Small intestine (tissue), 7 donors: ENCODE data around the gene HOXB3. TPM values are rescaled to one million over a fixed set of nuclear protein-coding genes. Genes with fewer than 3 reads are reported as not detected.

ENCODE experiments used
- DNase-seq, 2 donors: peaks; one replicate each; pipeline versions ENCODE4 v3.0.0 to v3.0.0-alpha.2; 2013
- FAIRE-seq: peaks from 2 replicates; lab custom pipeline; 2012; peaks lifted over from hg19 to GRCh38; lab: Jason Lieb, UNC
- H3K27ac ChIP-seq, 3 donors: one replicate each; pipeline ENCODE4 v1.5.1; 2013; ENCODE audit warnings: low read length in 2 of 3, mild to moderate bottlenecking in 2 of 3, control low read depth in 1 of 3, inconsistent platforms in 1 of 3, low read depth in 1 of 3, moderate library complexity in 1 of 3
- H3K27me3 ChIP-seq, 3 donors: one replicate each; pipeline ENCODE4 v1.6.1; 2013; ENCODE audit warnings: low read length in 3 of 3, inconsistent platforms in 1 of 3; ENCODE audit not compliant: control insufficient read depth in 3 of 3, insufficient read depth in 3 of 3
- H3K36me3 ChIP-seq, 3 donors: one replicate each; pipeline ENCODE4 v1.6.1; 2013; ENCODE audit warnings: low read length in 3 of 3, inconsistent platforms in 1 of 3, low read depth in 1 of 3, mild to moderate bottlenecking in 1 of 3, moderate library complexity in 1 of 3; ENCODE audit not compliant: control insufficient read depth in 3 of 3, insufficient read depth in 2 of 3
- H3K4me1 ChIP-seq, 3 donors: one replicate each; pipeline ENCODE4 v1.6.1; 2013; ENCODE audit warnings: low read length in 2 of 3, inconsistent platforms in 1 of 3, low read depth in 1 of 3, mild to moderate bottlenecking in 1 of 3, moderate library complexity in 1 of 3; ENCODE audit not compliant: control insufficient read depth in 3 of 3, insufficient read depth in 2 of 3
- H3K4me3 ChIP-seq, 3 donors: one replicate each; pipeline ENCODE4 v1.5.1; 2013; ENCODE audit warnings: low read length in 3 of 3, control low read depth in 1 of 3, inconsistent platforms in 1 of 3, low read depth in 1 of 3, mild to moderate bottlenecking in 1 of 3, moderate library complexity in 1 of 3
- H3K9me3 ChIP-seq, 2 donors: one replicate each; pipeline ENCODE4 v1.6.1; 2013; ENCODE audit warnings: low read depth in 1 of 2, low read length in 1 of 2; ENCODE audit not compliant: control insufficient read depth in 2 of 2, insufficient read depth in 1 of 2
- WGBS, 3 donors: extraction: QIAGEN DNeasy Blood & Tissue Kit; methylation state at CpG; one replicate each; pipeline ENCODE4 v1.1.7; 2013; 5-methylcytosine and 5-hydroxymethylcytosine counted together
- polyA plus RNA-seq, 4 donors: library from polyadenylated mRNA; stranded (reverse) in 3 of 4; unstranded in 1 of 4; fragments of 200-250 nt in 3 of 4; fragments of 120-200 nt in 1 of 4; gene quantifications; one replicate each; pipeline versions ENCODE4 v1.2.1 to v1.2.3, GENCODE V29; 2013
- donor health status: healthy with polysubstance abuse.
- donor health status: control.
- donor health status: control.
- donor health status: Bipolar disorder and iron deficiency.
- donor health status: healthy.

HOXB3 gene
- polyA plus RNA-seq, 4 donors = 1.4 to 19.6 (median 5.7) TPM; not detected in 1

DNA sequence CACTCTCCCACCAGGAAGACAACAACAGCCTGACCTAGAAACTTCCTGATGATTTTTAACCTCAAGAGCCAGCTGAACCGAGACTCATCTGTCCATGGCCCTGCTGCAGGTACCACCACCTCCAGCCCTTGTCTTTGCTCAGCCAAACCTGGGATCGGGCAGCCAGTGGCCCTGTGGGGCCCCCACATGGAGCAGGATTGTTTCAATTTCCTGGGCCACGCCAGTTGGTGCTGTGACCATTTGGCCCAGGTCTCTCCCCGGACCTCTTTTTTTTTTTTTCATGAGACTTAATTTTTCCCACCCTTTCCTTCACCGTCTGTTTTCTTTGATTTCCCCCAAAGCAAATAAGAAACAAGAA lies 36.9 kb downstream of the HOXB3 start:
- no peaks in the 10 kb centered on the region for H3K9me3 ChIP-seq
- no peak overlapping the region for H3K4me3 ChIP-seq
- H3K27ac ChIP-seq = peak overlapping the region in 2 of 3 donors; percentile 53 to 88
- DNase-seq (peak in 1 of 2 donors; percentile 14), FAIRE-seq (no peak)
- H3K36me3 ChIP-seq = peaks cover 0 to 36% (median 0%) of the 10 kb centered on the region in 3 donors
- peaks cover 0 to 38% (median 3%) of the 10 kb centered on the region in 3 donors for H3K4me1 ChIP-seq
- peaks cover 0 to 84% (median 8%) of the 10 kb centered on the region in 3 donors for H3K27me3 ChIP-seq
- WGBS, 3 donors = 50 to 59% (median 54%) methylated on average over 5 of the region's 5 CpGs

DNA sequence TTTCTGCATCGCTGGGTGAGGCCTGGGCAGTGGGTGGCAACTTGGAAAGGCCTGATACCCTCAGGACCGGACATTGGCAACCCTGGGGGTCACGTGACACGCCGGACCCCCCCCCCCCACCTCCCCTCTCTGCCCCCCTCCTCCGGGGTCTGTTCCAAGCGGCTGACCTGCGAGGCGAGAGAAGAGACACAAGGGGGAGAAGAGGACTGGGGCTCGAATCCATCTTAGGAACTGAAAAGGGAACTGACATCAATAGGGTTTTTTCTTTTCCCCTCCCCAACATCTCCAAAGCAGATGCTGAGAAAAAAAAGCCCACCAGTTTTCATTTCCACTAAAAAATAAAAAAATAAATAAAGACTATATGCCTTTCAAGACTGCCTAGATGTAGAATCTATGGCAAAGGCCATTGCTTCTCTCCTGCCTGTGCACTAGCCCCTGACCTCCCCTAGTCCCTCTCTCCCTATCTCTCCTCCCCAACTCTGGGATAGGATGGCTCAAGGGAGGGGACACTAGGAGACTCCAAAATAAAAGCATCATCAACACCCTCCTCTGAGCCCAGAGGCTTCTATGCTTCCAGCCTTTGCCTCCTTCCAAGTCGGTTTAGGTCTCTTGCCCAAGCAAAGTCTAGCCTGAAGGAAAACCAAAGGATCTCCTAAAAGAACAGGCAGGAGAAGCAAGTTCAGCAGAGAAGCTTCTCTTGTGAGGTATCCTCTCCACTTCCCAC lies 37.4 kb downstream of the HOXB3 start:
- no peak overlapping the region for H3K4me3 ChIP-seq
- peak in 1 of 2 donors; percentile 8 for DNase-seq

DNA sequence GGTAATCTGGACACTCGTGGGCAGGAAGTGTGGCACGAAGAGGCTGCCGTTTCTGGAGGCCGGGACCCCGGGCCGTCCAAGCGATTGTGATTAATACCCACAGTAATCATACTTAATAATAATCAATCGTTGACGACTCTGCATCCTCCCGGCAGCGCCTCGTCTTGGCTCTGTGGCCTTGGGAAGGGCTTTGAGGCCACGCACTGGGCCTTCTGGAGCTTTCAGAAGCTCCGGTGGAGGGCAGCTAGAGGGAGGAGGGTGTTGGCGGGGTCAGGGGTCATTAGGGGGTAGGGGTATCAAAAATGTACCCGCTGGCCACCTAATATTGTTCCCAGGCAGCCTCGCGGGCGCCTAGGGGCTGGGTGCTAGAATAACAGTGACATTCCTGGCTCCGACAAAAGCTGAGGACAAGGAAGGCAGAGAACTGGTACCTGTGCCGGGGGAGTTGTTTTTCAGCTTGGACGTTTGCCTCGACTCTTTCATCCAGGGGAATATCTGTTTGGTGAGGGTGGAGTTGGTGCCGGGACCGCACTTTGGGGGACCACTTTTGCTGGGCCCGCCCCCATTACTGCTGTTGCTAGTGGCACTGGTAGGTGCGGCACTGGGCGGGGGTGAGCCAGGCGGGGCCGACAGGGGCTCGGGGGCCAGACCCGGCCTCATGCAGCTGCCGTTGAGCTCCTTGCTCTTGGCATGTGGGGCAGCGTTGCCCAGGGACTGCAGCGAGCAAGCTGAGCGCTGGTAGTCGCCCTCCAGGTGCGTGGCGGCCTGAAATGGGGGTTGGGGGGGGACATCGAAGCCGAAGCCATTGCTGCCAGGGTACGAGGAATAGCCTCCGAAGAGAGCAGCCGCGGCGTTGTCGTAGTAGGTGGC lies 38.2 kb downstream of the HOXB3 start:
- Histone ChIP-seq H3K36me3 (peaks cover 0 to 30% (median 0%) of the 10 kb centered on the region in 3 donors), H3K4me1 (peaks cover 0 to 32% (median 3%) of the 10 kb centered on the region in 3 donors), H3K27ac (peak overlapping the region in 2 of 3 donors; percentile 64 to 88), H3K27me3 (peaks cover 0 to 84% (median 8%) of the 10 kb centered on the region in 3 donors), H3K4me3 (no peak overlapping the region), H3K9me3 (no peaks in the 10 kb centered on the region)
- WGBS, 3 donors = 43 to 52% (median 52%) methylated on average over 43 to 47 of the region's 47 CpGs
- DNase-seq (peak in 1 of 2 donors; percentile 7), FAIRE-seq (no peak)

More for the DNA sequence above, 37.4 kb downstream of the HOXB3 start:
- Histone ChIP-seq H3K27ac (peak overlapping the region in 2 of 3 donors; percentile 64 to 88), H3K9me3 (no peaks in the 10 kb centered on the region), H3K27me3 (peaks cover 0 to 84% (median 8%) of the 10 kb centered on the region in 3 donors), H3K36me3 (peaks cover 0 to 32% (median 0%) of the 10 kb centered on the region in 3 donors), H3K4me1 (peaks cover 0 to 38% (median 3%) of the 10 kb centered on the region in 3 donors)
- FAIRE-seq = no peak
- WGBS, 3 donors = 39 to 48% (median 43%) methylated on average over 6 to 11 of the region's 11 CpGs

DNA sequence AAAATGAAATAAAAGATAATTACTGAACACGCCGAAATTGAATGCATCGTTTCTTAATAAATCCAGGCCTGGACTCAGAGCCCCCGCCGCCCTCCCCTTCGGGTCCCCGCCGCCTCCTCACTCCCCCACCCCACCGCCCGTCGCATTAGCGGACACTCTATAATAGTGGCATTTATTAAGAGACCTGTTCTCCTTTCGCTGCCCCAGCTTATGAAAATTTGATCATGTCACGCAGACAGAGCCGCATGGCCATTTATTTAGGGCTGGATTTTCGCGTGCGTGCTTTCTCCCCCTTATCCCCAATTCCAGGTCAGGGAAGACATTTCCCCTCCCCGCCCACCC lies 38.9 kb downstream of the HOXB3 start:
- Histone ChIP-seq H3K4me3 (no peak overlapping the region), H3K27ac (peak overlapping the region in 2 of 3 donors; percentile 64 to 88)

DNA sequence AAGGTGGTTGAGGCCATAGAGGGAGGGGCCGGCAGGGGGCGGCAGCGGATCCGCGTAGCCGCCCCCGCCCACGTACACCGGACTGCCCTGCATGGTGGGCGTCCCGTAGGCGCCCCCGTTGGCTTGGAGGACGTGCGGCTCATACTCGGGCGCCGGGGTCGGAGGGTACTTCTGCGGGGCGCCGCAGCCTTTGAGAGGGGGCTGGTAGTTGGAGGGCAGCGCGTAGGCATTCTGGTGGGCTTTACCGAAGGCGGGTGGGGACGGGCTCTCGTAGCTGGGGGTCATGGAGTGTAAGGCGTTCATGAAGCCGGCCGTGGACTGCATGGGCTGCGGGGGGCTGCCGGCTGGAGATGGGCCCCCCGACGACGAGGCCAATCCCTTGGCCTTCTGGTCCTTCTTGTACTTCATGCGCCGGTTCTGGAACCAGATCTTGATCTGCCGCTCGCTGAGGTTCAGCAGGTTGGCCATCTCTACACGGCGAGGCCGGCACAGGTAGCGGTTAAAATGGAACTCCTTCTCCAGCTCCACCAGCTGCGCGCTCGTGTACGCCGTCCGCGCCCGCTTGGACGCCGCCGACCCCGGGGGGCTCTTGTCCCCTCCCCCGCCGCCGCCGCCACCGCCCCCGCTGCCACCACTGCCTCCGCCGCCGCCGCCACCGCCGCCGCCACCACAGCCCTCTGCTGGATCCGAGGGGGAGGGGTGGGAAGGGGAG lies 39.4 kb downstream of the HOXB3 start:
- peaks cover 0 to 83% (median 8%) of the 10 kb centered on the region in 3 donors for H3K27me3 ChIP-seq
- 34 to 43% (median 39%) methylated on average over 55 to 70 of the region's 70 CpGs for WGBS, 3 donors
- H3K9me3 ChIP-seq = no peaks in the 10 kb centered on the region
- peaks cover 0 to 30% (median 0%) of the 10 kb centered on the region in 3 donors for H3K36me3 ChIP-seq
- peak overlapping the region in 2 of 3 donors; percentile 64 to 86 for H3K27ac ChIP-seq
- FAIRE-seq (no peak), DNase-seq (no peak)
- peaks cover 0 to 30% (median 3%) of the 10 kb centered on the region in 3 donors for H3K4me1 ChIP-seq
- H3K4me3 ChIP-seq = no peak overlapping the region

More for the DNA sequence above, 38.9 kb downstream of the HOXB3 start:
- FAIRE-seq = no peak
- Histone ChIP-seq H3K9me3 (no peaks in the 10 kb centered on the region), H3K4me1 (peaks cover 0 to 33% (median 3%) of the 10 kb centered on the region in 3 donors), H3K27me3 (peaks cover 0 to 84% (median 8%) of the 10 kb centered on the region in 3 donors), H3K36me3 (peaks cover 0 to 30% (median 0%) of the 10 kb centered on the region in 3 donors)
- peak in 1 of 2 donors; percentile 8 for DNase-seq
- 34 to 58% (median 51%) methylated on average over 19 of the region's 19 CpGs for whole genome bisulfite sequencing, 3 donors

DNA sequence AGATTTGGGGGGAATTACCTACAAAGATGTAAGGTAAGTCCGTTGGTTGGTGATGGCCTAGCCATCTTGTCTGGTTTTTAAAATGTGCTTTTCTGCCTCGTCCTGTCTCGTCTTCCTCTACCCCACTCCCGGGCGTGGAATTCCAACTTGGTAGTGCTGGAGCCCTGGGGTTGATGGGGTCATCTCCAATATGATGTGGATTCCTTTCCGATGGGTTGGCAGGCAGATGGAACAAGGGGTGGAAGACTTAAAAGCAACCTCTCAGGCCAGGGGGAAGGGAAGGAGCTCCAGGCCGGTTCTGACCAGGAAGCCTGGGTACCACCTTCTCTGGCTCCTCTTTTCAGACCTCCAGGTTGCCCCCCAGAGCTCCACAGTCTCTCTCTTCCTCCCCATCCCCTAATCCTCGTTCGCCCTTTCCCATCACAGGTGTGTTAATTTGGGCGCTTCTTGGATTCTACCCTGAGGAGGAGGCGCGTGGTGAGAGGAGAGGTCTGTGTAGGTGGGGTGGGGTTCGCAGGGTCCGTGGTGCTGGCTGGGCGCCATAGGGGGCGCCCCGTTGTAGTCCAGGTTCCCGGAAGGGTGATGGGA lies 40.0 kb downstream of the HOXB3 start:
- WGBS, 3 donors = 57 to 66% (median 63%) methylated on average over 17 to 18 of the region's 18 CpGs
- no peak for FAIRE-seq
- Histone ChIP-seq H3K27me3 (peaks cover 0 to 87% (median 8%) of the 10 kb centered on the region in 3 donors), H3K4me1 (peaks cover 0 to 32% (median 3%) of the 10 kb centered on the region in 3 donors), H3K4me3 (no peak overlapping the region), H3K9me3 (no peaks in the 10 kb centered on the region), H3K27ac (peak overlapping the region in 2 of 3 donors; percentile 62 to 86), H3K36me3 (peaks cover 0 to 30% (median 0%) of the 10 kb centered on the region in 3 donors)
- DNase-seq = no peak

DNA sequence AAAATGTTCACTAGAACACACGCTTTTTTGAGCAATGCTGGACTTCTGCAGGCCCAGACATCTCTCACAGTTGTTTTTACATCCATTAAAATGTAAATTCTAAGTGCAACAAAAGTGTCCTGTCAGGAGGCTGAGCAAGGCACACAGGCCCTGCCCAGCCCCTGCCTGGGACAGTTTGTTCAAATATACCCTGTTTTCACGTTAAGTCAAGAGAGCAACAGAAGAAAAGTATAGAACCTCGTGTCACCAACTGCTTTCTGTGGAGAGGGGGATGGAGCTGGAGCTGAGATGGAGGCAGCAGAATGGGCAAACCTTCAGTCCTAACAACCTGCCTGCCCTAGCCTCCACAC lies 40.8 kb downstream of the HOXB3 start:
- WGBS, 3 donors = 45 to 62% (median 53%) methylated on average over 3 of the region's 3 CpGs
- peak overlapping the region in 2 of 3 donors; percentile 2 to 62 for H3K27ac ChIP-seq
- H3K4me1 ChIP-seq = peaks cover 0 to 26% (median 3%) of the 10 kb centered on the region in 3 donors
- no peaks in the 10 kb centered on the region for H3K9me3 ChIP-seq
- DNase-seq = no peak
- no peak for FAIRE-seq
- peaks cover 0 to 25% (median 0%) of the 10 kb centered on the region in 3 donors for H3K36me3 ChIP-seq
- H3K27me3 ChIP-seq = peaks cover 0 to 87% (median 8%) of the 10 kb centered on the region in 3 donors
- H3K4me3 ChIP-seq = no peak overlapping the region
